ENCODE results near the gene ARHGAP15.

The ARHGAP15 gene

GRCh38 chr2:143142598-143142997 is 13.4 kb downstream of the ARHGAP15 start:
- no peaks in the 10 kb centered on the region for H3K27me3 ChIP-seq (ENCODE audit: low read length)
- no peaks in the 10 kb centered on the region for H3K9me3 ChIP-seq (ENCODE audit: insufficient read depth, low read length)
- 0 out of 2 replicates have a peak, but pooled peaks cover 6% of the 10 kb centered on the region for H3F3A ChIP-seq (ENCODE audit: insufficient read depth)
- no peak overlapping the region for H3K4me2 ChIP-seq (ENCODE audit: low read depth, low read length, poor library complexity, severe bottlenecking)
- H3K36me3 ChIP-seq (ENCODE audit: low read length): no peaks in the 10 kb centered on the region; the same call in 1 of the 2 replicates
- no peaks in the 10 kb centered on the region for H3K9me2 ChIP-seq (replicated peaks; ENCODE audit: insufficient read depth, low read length)
- H3K79me2 ChIP-seq (ENCODE audit: insufficient read depth, low read length): peaks cover 96% of the 10 kb centered on the region
- no peak overlapping the region for H3K4me3 ChIP-seq (ENCODE audit: insufficient read depth, low read length, poor library complexity, severe bottlenecking)
- H4K20me1 ChIP-seq (ENCODE audit: low read depth, low read length): no peaks in the 10 kb centered on the region; the same call in 1 of the 2 replicates
- H3K27ac ChIP-seq (ENCODE audit: low read depth, low read length): no peak overlapping the region
- H3K9ac ChIP-seq (ENCODE audit: low read length): no peak overlapping the region
- no peak for TF ChIP-seq CTCF (IDR thresholded peaks at IDR 0.05; ENCODE audit: insufficient read depth, low read length, poor library complexity, severe bottlenecking)
- no peak overlapping the region for H2AFZ ChIP-seq (ENCODE audit: low read depth, low read length, severe bottlenecking)

- no peaks in the 10 kb centered on the region for H3K9me2 ChIP-seq (replicated peaks; ENCODE audit: insufficient read depth, low read length)
- no peaks in the 10 kb centered on the region for H3K9me3 ChIP-seq (ENCODE audit: insufficient read depth, low read length)
- no peak overlapping the region for H3K4me3 ChIP-seq (ENCODE audit: insufficient read depth, low read length, poor library complexity, severe bottlenecking)
- peaks cover 91% of the 10 kb centered on the region for H3K79me2 ChIP-seq (ENCODE audit: insufficient read depth, low read length)
- 0 out of 2 replicates have a peak, but pooled peaks cover 6% of the 10 kb centered on the region for H3F3A ChIP-seq (ENCODE audit: insufficient read depth)
- H3K9ac ChIP-seq (ENCODE audit: low read length): no peak overlapping the region
- no peaks in the 10 kb centered on the region for H3K27me3 ChIP-seq (ENCODE audit: low read length)
- H2AFZ ChIP-seq (ENCODE audit: low read depth, low read length, severe bottlenecking): no peak overlapping the region
- H3K4me2 ChIP-seq (ENCODE audit: low read depth, low read length, poor library complexity, severe bottlenecking): no peak overlapping the region
- no peaks in the 10 kb centered on the region for H3K36me3 ChIP-seq (ENCODE audit: low read length)
- TF ChIP-seq EZH2phosphoT487 (conservative IDR thresholded peaks at IDR 0.05; ENCODE audit: low read length) (no peak), CTCF (IDR thresholded peaks at IDR 0.05; ENCODE audit: insufficient read depth, low read length, poor library complexity, severe bottlenecking) (no peak)
- no peak overlapping the region for H3K27ac ChIP-seq (ENCODE audit: low read depth, low read length)
- no peaks in the 10 kb centered on the region for H4K20me1 ChIP-seq (ENCODE audit: low read depth, low read length)
Measured at GRCh38 chr2:143144813-143145455, 15.7 kb downstream of the ARHGAP15 start.

GRCh38 chr2:143146366-143146765 is 17.1 kb downstream of the ARHGAP15 start:
- Histone ChIP-seq H3K4me3 (ENCODE audit: insufficient read depth, low read length, poor library complexity, severe bottlenecking) (no peak overlapping the region), H3K9me2 (replicated peaks; ENCODE audit: insufficient read depth, low read length) (no peaks in the 10 kb centered on the region), H3F3A (ENCODE audit: insufficient read depth) (0 out of 2 replicates have a peak, but pooled peaks cover 6% of the 10 kb centered on the region), H2AFZ (ENCODE audit: low read depth, low read length, severe bottlenecking) (no peak overlapping the region), H3K9ac (ENCODE audit: low read length) (no peak overlapping the region), H3K9me3 (ENCODE audit: insufficient read depth, low read length) (no peaks in the 10 kb centered on the region), H3K4me2 (ENCODE audit: low read depth, low read length, poor library complexity, severe bottlenecking) (no peak overlapping the region), H3K79me2 (ENCODE audit: insufficient read depth, low read length) (peaks cover 91% of the 10 kb centered on the region), H3K36me3 (ENCODE audit: low read length) (no peaks in the 10 kb centered on the region), H4K20me1 (ENCODE audit: low read depth, low read length) (no peaks in the 10 kb centered on the region), H3K27me3 (ENCODE audit: low read length) (no peaks in the 10 kb centered on the region), H3K27ac (ENCODE audit: low read depth, low read length) (no peak overlapping the region)
- TF ChIP-seq EZH2phosphoT487 (conservative IDR thresholded peaks at IDR 0.05; ENCODE audit: low read length): no peak
- no peak for TF ChIP-seq CTCF (IDR thresholded peaks at IDR 0.05; ENCODE audit: insufficient read depth, low read length, poor library complexity, severe bottlenecking)

All from SU-DHL-6 (cell line).